Tibial nerve (tissue), 4 donors: Measurements from ENCODE around the gene KCNMA1. TPM values are rescaled to one million over a fixed set of nuclear protein-coding genes. Genes with fewer than 3 reads are reported as not detected.

Experiments used
- DNase-seq, 2 donors: peaks; one replicate each; pipeline ENCODE4 v3.0.0-alpha.2; 2019; ENCODE audit warnings: low spot score in 2 of 2
- H3K27ac ChIP-seq, 4 donors: fragments of 200-600 bp; sonication (generic) in 3 of 4; one replicate each; pipeline ENCODE4 v1.5.1; 2017 to 2019; ENCODE audit warnings: mild to moderate bottlenecking in 1 of 4
- H3K27me3 ChIP-seq, 2 donors: fragments of 200-600 bp; sonication (generic) in 1 of 2; one replicate each; pipeline versions ENCODE4 v1.5.1 to v1.6.0; 2017 to 2019
- H3K36me3 ChIP-seq, 3 donors: fragments of 200-600 bp; sonication (generic); one replicate each; pipeline ENCODE4 v1.5.1; 2018 to 2019
- H3K4me1 ChIP-seq, 4 donors: fragments of 200-600 bp; sonication (generic) in 3 of 4; one replicate each; pipeline ENCODE4 v1.5.1; 2017 to 2019
- H3K4me3 ChIP-seq, 4 donors: fragments of 200-600 bp; sonication (generic) in 3 of 4; one replicate each; pipeline ENCODE4 v1.5.1; 2017 to 2019; ENCODE audit warnings: mild to moderate bottlenecking in 1 of 4, moderate library complexity in 1 of 4
- H3K9me3 ChIP-seq, 4 donors: fragments of 200-600 bp; sonication (generic) in 3 of 4; one replicate each; pipeline ENCODE4 v1.5.1; 2017 to 2019
- EP300 ChIP-seq, 2 donors: sonication (generic); formaldehyde crosslinking; IDR thresholded peaks; one replicate each; pipeline ENCODE4 v1.6.1; 2017; ENCODE audit warnings: antibody characterized with exemption in 2 of 2, mild to moderate bottlenecking in 1 of 2
- POLR2A ChIP-seq, 2 donors: fragments of 450-650 bp; IDR thresholded peaks; one replicate each; pipeline ENCODE4 v1.6.1; 2017; ENCODE audit warnings: antibody characterized with exemption in 2 of 2, mild to moderate bottlenecking in 2 of 2, moderate library complexity in 2 of 2
- WGBS, 2 donors: methylation state at CpG; one replicate each; pipeline ENCODE4 v1.1.5; 2018; 5-methylcytosine and 5-hydroxymethylcytosine counted together
- total RNA-seq, 4 donors: library from RNA; depleted of rRNA; stranded (reverse); fragments of >200 nt; gene quantifications; one replicate each; pipeline ENCODE4 v1.1.0, GENCODE V29; 2016
- TF ChIP-seq, protein P1 (sequence below), 5 experiments: fragments of 200-600 bp in 3 of 5; fragments of 450-650 bp in 2 of 5; sonication (generic) in 3 of 5; IDR thresholded peaks; one replicate each; pipeline ENCODE4 v1.5.1; 2016 to 2019; ENCODE audit warnings: antibody characterized with exemption in 5 of 5, mild to moderate bottlenecking in 3 of 5, moderate library complexity in 2 of 5

KCNMA1 gene
- total RNA-seq, 4 donors from 2014 or later = 10.2 to 19.9 (median 13.7) TPM

DNA sequence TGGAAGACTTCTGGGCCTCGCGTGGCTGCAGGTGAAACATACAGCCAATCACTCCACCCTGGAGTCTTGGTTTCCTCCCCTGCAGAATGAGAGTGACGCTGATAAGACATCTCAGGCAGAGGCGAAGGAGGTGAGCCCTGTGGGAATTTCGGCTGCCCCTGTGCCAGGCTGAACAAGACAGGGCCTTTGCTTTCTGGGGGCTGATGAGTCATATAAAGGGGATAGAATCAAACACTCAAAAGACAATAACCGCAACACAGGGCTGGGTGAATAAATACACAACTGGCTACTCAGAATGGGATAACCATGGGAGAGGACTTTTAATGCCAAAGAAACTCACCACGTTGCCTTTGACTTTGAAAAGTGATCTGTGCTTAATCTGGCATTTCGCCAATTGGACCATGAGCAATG is 143.8 kb downstream of the KCNMA1 start:
- no peak for DNase-seq
- Histone ChIP-seq H3K36me3 (no peaks in the 10 kb centered on the region), H3K4me1 (no peaks in the 10 kb centered on the region), H3K9me3 (no peaks in the 10 kb centered on the region), H3K27ac (no peak overlapping the region), H3K27me3 (no peaks in the 10 kb centered on the region), H3K4me3 (no peak overlapping the region)
- TF ChIP-seq POLR2A (IDR thresholded peaks at IDR 0.05) (no peak), EP300 (IDR thresholded peaks at IDR 0.05) (no peak)
- TF ChIP-seq, protein P1, sequence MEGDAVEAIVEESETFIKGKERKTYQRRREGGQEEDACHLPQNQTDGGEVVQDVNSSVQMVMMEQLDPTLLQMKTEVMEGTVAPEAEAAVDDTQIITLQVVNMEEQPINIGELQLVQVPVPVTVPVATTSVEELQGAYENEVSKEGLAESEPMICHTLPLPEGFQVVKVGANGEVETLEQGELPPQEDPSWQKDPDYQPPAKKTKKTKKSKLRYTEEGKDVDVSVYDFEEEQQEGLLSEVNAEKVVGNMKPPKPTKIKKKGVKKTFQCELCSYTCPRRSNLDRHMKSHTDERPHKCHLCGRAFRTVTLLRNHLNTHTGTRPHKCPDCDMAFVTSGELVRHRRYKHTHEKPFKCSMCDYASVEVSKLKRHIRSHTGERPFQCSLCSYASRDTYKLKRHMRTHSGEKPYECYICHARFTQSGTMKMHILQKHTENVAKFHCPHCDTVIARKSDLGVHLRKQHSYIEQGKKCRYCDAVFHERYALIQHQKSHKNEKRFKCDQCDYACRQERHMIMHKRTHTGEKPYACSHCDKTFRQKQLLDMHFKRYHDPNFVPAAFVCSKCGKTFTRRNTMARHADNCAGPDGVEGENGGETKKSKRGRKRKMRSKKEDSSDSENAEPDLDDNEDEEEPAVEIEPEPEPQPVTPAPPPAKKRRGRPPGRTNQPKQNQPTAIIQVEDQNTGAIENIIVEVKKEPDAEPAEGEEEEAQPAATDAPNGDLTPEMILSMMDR (IDR thresholded peaks at IDR 0.05) = no peak
- 77 to 79% methylated on average over 6 to 8 of the region's 8 CpGs for WGBS, 2 donors

DNA sequence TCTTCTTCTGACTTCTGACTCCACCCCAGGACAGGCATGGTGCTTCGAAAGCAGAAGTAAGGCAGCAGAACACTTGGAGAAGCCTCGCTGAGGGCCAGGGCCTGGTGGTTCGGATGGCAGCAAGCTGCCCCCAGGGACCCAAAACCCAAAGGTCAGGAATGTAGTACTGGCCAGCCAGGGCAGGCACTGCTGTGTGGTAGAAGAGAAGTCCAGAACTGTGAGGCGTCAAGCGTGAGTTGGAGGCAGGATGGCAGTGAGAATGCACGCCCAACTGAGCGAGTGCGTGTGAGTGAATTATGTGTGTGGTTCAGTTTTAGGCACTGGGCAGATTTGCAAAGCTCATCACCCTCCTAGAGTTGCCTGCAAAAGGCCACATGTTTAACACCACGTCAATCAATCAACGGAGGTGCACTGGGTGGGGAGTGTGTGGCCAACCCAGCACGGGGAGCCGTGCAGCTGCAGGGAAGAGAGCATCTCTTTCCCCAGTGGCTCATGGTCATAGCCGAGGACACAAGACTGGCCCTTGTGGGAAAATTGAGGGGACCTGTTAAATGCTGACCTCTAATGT is 144.3 kb downstream of the KCNMA1 start:
- Histone ChIP-seq H3K27me3 (no peaks in the 10 kb centered on the region), H3K27ac (no peak overlapping the region), H3K36me3 (no peaks in the 10 kb centered on the region), H3K4me3 (no peak overlapping the region), H3K4me1 (no peaks in the 10 kb centered on the region), H3K9me3 (no peaks in the 10 kb centered on the region)
- TF ChIP-seq EP300 (IDR thresholded peaks at IDR 0.05) (no peak), POLR2A (IDR thresholded peaks at IDR 0.05) (no peak)
- TF ChIP-seq, protein P1 (IDR thresholded peaks at IDR 0.05) = no peak
- DNase-seq = no peak
- WGBS, 2 donors = 86 to 91% methylated on average over 13 of the region's 13 CpGs

DNA sequence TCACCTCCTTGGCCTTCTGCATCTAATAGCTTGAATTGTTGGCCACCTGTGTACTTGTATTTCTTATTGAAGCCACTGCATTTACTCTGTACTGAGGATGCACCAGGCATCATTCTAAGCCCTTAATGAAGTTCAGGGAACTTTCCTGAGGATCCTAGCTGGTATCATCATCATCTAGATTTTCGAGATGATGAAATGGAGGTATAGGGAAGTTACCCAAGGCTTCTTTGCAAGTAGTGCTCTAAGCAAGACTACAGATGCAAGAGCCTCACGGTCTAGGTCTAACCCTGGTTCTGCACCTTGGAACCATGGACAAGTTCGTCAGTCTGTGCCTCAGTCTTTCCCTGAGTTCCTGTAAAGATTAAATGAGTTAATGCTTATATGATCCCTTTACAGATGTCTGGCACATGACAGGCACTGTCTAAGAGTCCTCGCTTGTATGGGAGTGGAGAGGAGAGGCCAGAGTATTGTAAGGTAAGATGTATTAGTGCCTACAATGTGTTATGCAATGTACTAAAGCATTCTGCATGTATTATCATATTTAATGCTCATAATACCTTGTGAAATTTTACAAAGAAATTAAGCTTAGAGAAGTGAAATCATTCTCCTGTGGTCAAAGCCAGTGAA is 145.1 kb downstream of the KCNMA1 start:
- TF ChIP-seq POLR2A (IDR thresholded peaks at IDR 0.05) (no peak), EP300 (IDR thresholded peaks at IDR 0.05) (no peak)
- TF ChIP-seq, protein P1 (IDR thresholded peaks at IDR 0.05) = no peak
- Histone ChIP-seq H3K4me3 (no peak overlapping the region), H3K9me3 (no peaks in the 10 kb centered on the region), H3K36me3 (no peaks in the 10 kb centered on the region), H3K27ac (no peak overlapping the region), H3K4me1 (no peaks in the 10 kb centered on the region), H3K27me3 (no peaks in the 10 kb centered on the region)
- no peak for DNase-seq
- 89 to 91% methylated on average over 4 of the region's 4 CpGs for WGBS, 2 donors

DNA sequence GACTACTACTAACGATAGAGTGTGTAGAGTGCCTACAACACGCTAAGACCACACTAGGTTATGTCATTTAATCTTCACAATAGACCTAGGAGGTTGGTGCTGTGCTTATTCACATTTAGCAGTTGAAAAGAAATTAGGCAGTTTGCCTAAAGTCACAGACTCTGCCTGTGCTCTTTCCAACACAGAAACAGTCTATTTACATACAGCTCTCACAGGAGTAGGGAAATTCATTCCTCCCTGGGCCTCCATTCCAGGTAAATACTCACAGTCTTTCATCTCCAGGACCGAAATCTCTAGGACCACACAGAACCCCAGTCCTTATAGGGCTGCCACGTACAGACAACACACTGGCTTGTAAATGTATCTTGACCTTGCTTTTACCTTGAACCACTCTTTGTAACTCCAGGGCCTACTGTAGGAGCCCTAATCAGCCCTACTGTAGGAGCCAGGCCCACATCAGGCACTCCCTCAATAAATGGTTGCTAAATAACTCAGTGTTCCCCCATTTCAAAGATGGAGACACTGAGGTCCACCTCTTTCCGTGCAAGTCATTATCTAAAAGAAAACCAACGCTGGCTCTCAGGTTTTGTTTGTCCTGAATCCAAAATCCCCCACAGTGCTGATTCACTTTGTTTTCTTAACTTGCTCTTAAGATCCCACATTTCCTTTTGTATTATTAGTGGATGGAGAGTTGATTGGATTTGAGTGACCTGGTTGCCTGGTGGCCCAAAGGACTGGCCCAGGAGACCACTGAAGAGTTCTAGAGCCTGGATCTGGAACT is 146.9 kb downstream of the KCNMA1 start:
- Histone ChIP-seq H3K4me3 (no peak overlapping the region), H3K36me3 (no peaks in the 10 kb centered on the region), H3K9me3 (no peaks in the 10 kb centered on the region), H3K27me3 (no peaks in the 10 kb centered on the region), H3K27ac (no peak overlapping the region), H3K4me1 (no peaks in the 10 kb centered on the region)
- TF ChIP-seq POLR2A (IDR thresholded peaks at IDR 0.05) = no peak
- TF ChIP-seq EP300 (IDR thresholded peaks at IDR 0.05) = no peak
- TF ChIP-seq, protein P1 (IDR thresholded peaks at IDR 0.05) = no peak
- no peak for DNase-seq
- 75 to 76% methylated on average over 6 of the region's 6 CpGs for WGBS, 2 donors

DNA sequence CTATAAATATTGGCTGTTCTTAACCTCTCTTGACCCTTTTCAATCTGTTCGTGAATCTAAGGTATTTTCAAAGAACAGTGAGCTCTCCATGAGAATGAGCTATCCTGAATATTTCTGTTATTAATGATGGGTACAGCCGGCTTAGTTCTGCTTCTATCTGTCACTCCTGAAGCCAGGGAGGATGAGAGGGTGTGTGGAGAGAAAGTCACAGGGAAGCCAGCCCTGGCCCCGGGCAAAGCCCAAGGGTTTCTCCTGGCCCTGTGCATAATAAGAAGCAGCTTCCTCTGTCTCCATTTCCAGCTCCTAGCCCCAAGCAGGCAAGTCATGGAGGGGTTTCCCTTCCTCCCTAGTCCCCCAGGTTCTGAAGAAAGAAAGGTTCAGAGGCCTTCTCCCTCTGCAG is 151.1 kb downstream of the KCNMA1 start:
- no peak for DNase-seq
- Histone ChIP-seq H3K27me3 (no peaks in the 10 kb centered on the region), H3K4me3 (no peak overlapping the region), H3K27ac (no peak overlapping the region), H3K9me3 (no peaks in the 10 kb centered on the region), H3K4me1 (no peaks in the 10 kb centered on the region), H3K36me3 (no peaks in the 10 kb centered on the region)
- TF ChIP-seq POLR2A (IDR thresholded peaks at IDR 0.05) = no peak
- TF ChIP-seq EP300 (IDR thresholded peaks at IDR 0.05) = no peak
- TF ChIP-seq, protein P1 (IDR thresholded peaks at IDR 0.05) = no peak
- WGBS, 2 donors = 71 to 75% methylated on average over 3 of the region's 3 CpGs
